ENCODE measurements around the gene GPA33. TPM values are rescaled to one million over a fixed set of nuclear protein-coding genes. Genes with fewer than 3 reads are reported as not detected.

Gene GPA33
- total and polyA plus RNA-seq, 10 of the 15 experiments (the other 5 are each of a cell fraction or from before 2014, with no cell fraction given): 0.09 to 0.27 (median 0.21) TPM; not detected in 1

GRCh38 chr1:167083871-167084270 lies 6.3 kb downstream of the GPA33 start:
- WGBS (ENCODE audit: insufficient coverage, insufficient replicate concordance, low lambda C conversion rate, missing lambda C conversion rate): 74% methylated on average over 3 of the region's 3 CpGs
- in situ Hi-C loops (cut with MboI): no loop called here
- Histone ChIP-seq H3K36me3 (ENCODE audit: control insufficient read depth in 2 of 2, insufficient read depth in 2 of 2, low read length in 1 of 2) (no peaks in the 10 kb centered on the region), H3K9ac (ENCODE audit: control insufficient read depth, insufficient read depth, low read length) (no peak overlapping the region), H3K4me2 (ENCODE audit: control insufficient read depth, insufficient read depth) (no peak overlapping the region), H3K27ac (ENCODE audit: control insufficient read depth, insufficient read depth) (no peak overlapping the region), H3K9me3 (replicated peaks; ENCODE audit: control insufficient read depth, insufficient read depth, low read length) (no peaks in the 10 kb centered on the region), H3K4me1 (ENCODE audit: control insufficient read depth, insufficient read depth, low read length) (no peaks in the 10 kb centered on the region; the same call in 1 of the 2 replicates), H2AFZ (ENCODE audit: control insufficient read depth, low read depth, low read length) (no peak overlapping the region), H4K20me1 (ENCODE audit: control insufficient read depth, insufficient read depth) (no peaks in the 10 kb centered on the region), H3K27me3 (replicated peaks in 1 of 2; ENCODE audit: control insufficient read depth in 2 of 2, insufficient read depth in 2 of 2, low read length in 1 of 2) (no peaks in the 10 kb centered on the region), H3K79me2 (ENCODE audit: control insufficient read depth, insufficient read depth, low read length) (no peaks in the 10 kb centered on the region), H3K4me3 (no peak overlapping the region)
- ChIA-PET SMC1A (ENCODE audit: uncharacterized antibody, unreplicated experiment) (interaction anchor here (1.8 to 2.3 kb wide), 2 partner anchors 25 to 26 kb away, joined by 6 to 9 read pairs; no protein-coding TSS in a partner anchor), POLR2A (interaction anchor here (0.9 kb wide), 1 partner anchor 21 kb away, joined by 3 read pairs; no protein-coding TSS in a partner anchor), CTCF (interaction anchor here (1.1 to 2.0 kb wide), 3 partner anchors 25 to 1063 kb away, joined by 3 to 6 read pairs (median 5); no protein-coding TSS in a partner anchor), RAD21 (ENCODE audit: unreplicated experiment) (interaction anchor here (1.0 kb wide), 1 partner anchor 136 kb away, joined by 3 read pairs; no protein-coding TSS in a partner anchor)
- FAIRE-seq (no peak), ATAC-seq (no peak), DNase-seq (ENCODE audit: low read depth, low spot score) (no peak)
- intact Hi-C loops (cut with micrococcal nuclease; ENCODE audit: unreplicated experiment): no loop called here
- no TSS peak for BruUV-seq (replicated peaks)
- TF ChIP-seq SMAD1 (IDR thresholded peaks at IDR 0.05; ENCODE audit: low read depth, partially characterized antibody) (no peak), SIN3A (IDR thresholded peaks at IDR 0.05; ENCODE audit: low read depth, low read length) (no peak), MXI1 (IDR thresholded peaks at IDR 0.05; ENCODE audit: low read depth, low read length) (no peak), NR2C1 (IDR thresholded peaks at IDR 0.05) (no peak), EP300 (IDR thresholded peaks at IDR 0.05; ENCODE audit: borderline replicate concordance in 1 of 2, control insufficient read depth in 1 of 2, low read depth in 2 of 2, low read length in 2 of 2) (no peak), BRCA1 (IDR thresholded peaks at IDR 0.05; ENCODE audit: low read depth, low read length) (no peak)

- BruUV-seq (replicated peaks): no TSS peak
- ChIA-PET CTCF (interaction anchor here (1.1 kb wide), 1 partner anchor 1064 kb away, joined by 3 read pairs; no protein-coding TSS in a partner anchor), SMC1A (ENCODE audit: uncharacterized antibody, unreplicated experiment) (interaction anchor here (0.6 to 1.3 kb wide), 3 partner anchors 16 to 506 kb away, joined by 3 read pairs; no protein-coding TSS in a partner anchor), RAD21 (ENCODE audit: unreplicated experiment) (no interaction called here), POLR2A (no interaction called here)
- Histone ChIP-seq H3K36me3 (ENCODE audit: control insufficient read depth in 2 of 2, insufficient read depth in 2 of 2, low read length in 1 of 2) (no peaks in the 10 kb centered on the region), H3K4me3 (no peak overlapping the region), H3K4me2 (ENCODE audit: control insufficient read depth, insufficient read depth) (no peak overlapping the region), H3K9ac (ENCODE audit: control insufficient read depth, insufficient read depth, low read length) (no peak overlapping the region), H3K9me3 (replicated peaks; ENCODE audit: control insufficient read depth, insufficient read depth, low read length) (no peaks in the 10 kb centered on the region), H3K27me3 (replicated peaks in 1 of 2; ENCODE audit: control insufficient read depth in 2 of 2, insufficient read depth in 2 of 2, low read length in 1 of 2) (no peaks in the 10 kb centered on the region), H2AFZ (ENCODE audit: control insufficient read depth, low read depth, low read length) (no peak overlapping the region), H3K4me1 (ENCODE audit: control insufficient read depth, insufficient read depth, low read length) (no peaks in the 10 kb centered on the region), H3K27ac (ENCODE audit: control insufficient read depth, insufficient read depth) (no peak overlapping the region), H4K20me1 (ENCODE audit: control insufficient read depth, insufficient read depth) (no peaks in the 10 kb centered on the region), H3K79me2 (ENCODE audit: control insufficient read depth, insufficient read depth, low read length) (no peaks in the 10 kb centered on the region)
- intact Hi-C loops (cut with micrococcal nuclease; ENCODE audit: unreplicated experiment) (no loop called here), in situ Hi-C loops (cut with MboI) (no loop called here)
- no peak for DNase-seq (ENCODE audit: low read depth, low spot score)
- WGBS (ENCODE audit: insufficient coverage, insufficient replicate concordance, low lambda C conversion rate, missing lambda C conversion rate): 23% methylated on average over 6 of the region's 6 CpGs
- FAIRE-seq: no peak
- no peak for ATAC-seq
- TF ChIP-seq MXI1 (IDR thresholded peaks at IDR 0.05; ENCODE audit: low read depth, low read length) (no peak), WRNIP1 (IDR thresholded peaks at IDR 0.05; ENCODE audit: borderline replicate concordance, low read depth, low read length) (no peak), SPI1 (IDR thresholded peaks at IDR 0.05; ENCODE audit: borderline replicate concordance, insufficient read depth, low read depth, low read length) (no peak), SREBF2 (IDR thresholded peaks at IDR 0.05; ENCODE audit: low read length) (no peak), ATF7 (IDR thresholded peaks at IDR 0.05; ENCODE audit: low read depth) (no peak), HCFC1 (IDR thresholded peaks at IDR 0.05; ENCODE audit: low read length) (no peak), FOS (IDR thresholded peaks at IDR 0.05; ENCODE audit: borderline replicate concordance, extremely low read depth, insufficient read length) (no peak), RBBP5 (conservative IDR thresholded peaks at IDR 0.05) (no peak), POU2F2 (IDR thresholded peaks at IDR 0.05; ENCODE audit: borderline replicate concordance, low read depth, low read length) (no peak)
- TF ChIP-seq, protein P1, sequence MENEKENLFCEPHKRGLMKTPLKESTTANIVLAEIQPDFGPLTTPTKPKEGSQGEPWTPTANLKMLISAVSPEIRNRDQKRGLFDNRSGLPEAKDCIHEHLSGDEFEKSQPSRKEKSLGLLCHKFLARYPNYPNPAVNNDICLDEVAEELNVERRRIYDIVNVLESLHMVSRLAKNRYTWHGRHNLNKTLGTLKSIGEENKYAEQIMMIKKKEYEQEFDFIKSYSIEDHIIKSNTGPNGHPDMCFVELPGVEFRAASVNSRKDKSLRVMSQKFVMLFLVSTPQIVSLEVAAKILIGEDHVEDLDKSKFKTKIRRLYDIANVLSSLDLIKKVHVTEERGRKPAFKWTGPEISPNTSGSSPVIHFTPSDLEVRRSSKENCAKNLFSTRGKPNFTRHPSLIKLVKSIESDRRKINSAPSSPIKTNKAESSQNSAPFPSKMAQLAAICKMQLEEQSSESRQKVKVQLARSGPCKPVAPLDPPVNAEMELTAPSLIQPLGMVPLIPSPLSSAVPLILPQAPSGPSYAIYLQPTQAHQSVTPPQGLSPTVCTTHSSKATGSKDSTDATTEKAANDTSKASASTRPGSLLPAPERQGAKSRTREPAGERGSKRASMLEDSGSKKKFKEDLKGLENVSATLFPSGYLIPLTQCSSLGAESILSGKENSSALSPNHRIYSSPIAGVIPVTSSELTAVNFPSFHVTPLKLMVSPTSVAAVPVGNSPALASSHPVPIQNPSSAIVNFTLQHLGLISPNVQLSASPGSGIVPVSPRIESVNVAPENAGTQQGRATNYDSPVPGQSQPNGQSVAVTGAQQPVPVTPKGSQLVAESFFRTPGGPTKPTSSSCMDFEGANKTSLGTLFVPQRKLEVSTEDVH (IDR thresholded peaks at IDR 0.05; ENCODE audit: low read depth, partially characterized antibody): no peak
Measured at GRCh38 chr1:167083066-167083665, 7.0 kb downstream of the GPA33 start.
